HepG2 (cell line): ENCODE measurements around the gene SP6. TPM values are rescaled to one million over a fixed set of nuclear protein-coding genes. Genes with fewer than 3 reads are reported as not detected.

Experiments used
- ATAC-seq: fragments of 200-7000 bp; cut with Tn5 transposase; 3 replicates; pipeline ENCODE4 v1.9.1; 2020; ENCODE audit warnings: mild to moderate bottlenecking, moderate library complexity
- BruUV-seq: library from RNA; stranded (reverse); fragments of 400-500 nt; replicated peaks from 2 replicates; lab custom pipeline; 2021; lab: Mats Ljungman, UMichigan
- CTCF ChIA-PET: fragments of 300-600 bp; formaldehyde crosslinking; extraction: SDS; loops from one replicate; lab custom pipeline; 2021; ENCODE audit warnings: low total read pairs, inconsistent platforms, low intra/inter-chr PET ratio; lab: Yijun Ruan, JAX
- POLR2A ChIA-PET: fragments of 350-600 bp; sonication (Branson Sonifier 250); formaldehyde crosslinking; loops from one replicate; lab custom pipeline; 2020; ENCODE audit warnings: antibody characterized with exemption, inconsistent platforms; lab: Yijun Ruan, JAX
- DNase-seq: peaks from one replicate; pipeline ENCODE4 v3.0.0-alpha.2; 2015; ENCODE audit warnings: low spot score
- FAIRE-seq: peaks from 3 replicates; lab custom pipeline; 2011; peaks lifted over from hg19 to GRCh38; lab: Jason Lieb, UNC
- H2AFZ ChIP-seq: one replicate; pipeline ENCODE4 v1.6.1; 2011; ENCODE audit warnings: low read length, inconsistent platforms
- H3K27ac ChIP-seq: fragments of 300-600 bp; 3 replicates; pipeline ENCODE4 v1.8.0; 2011; ENCODE audit warnings: mixed run types, mild to moderate bottlenecking, mixed read lengths, low read length, inconsistent platforms; ENCODE audit not compliant: insufficient read depth; ENCODE audit errors: extremely low read length
- H3K27me3 ChIP-seq, 2 experiments: fragments of 200-600 bp in 1 of 2; 2 replicates in 1 of 2; 3 replicates in 1 of 2; pipeline versions ENCODE4 v1.6.0 to v1.8.0; 2011; ENCODE audit warnings: low read length in 2 of 2, mild to moderate bottlenecking in 2 of 2, moderate library complexity in 2 of 2, inconsistent platforms in 1 of 2; ENCODE audit not compliant: insufficient read depth in 2 of 2, control insufficient read depth in 1 of 2
- H3K36me3 ChIP-seq, 2 experiments: fragments of 200-600 bp in 1 of 2; replicated peaks in 1 of 2; 2 replicates in 1 of 2; 3 replicates in 1 of 2; pipeline versions ENCODE4 v1.5.1 to v1.8.0; 2011; ENCODE audit warnings: low read length in 2 of 2, inconsistent platforms in 1 of 2; ENCODE audit not compliant: insufficient read depth in 2 of 2, control insufficient read depth in 1 of 2
- H3K4me1 ChIP-seq: 2 replicates; pipeline ENCODE4 v1.5.1; 2012; ENCODE audit warnings: low read length, inconsistent platforms; ENCODE audit not compliant: insufficient read depth
- H3K4me2 ChIP-seq: 2 replicates; pipeline ENCODE4 v1.6.0; 2011; ENCODE audit warnings: low read depth, low read length, inconsistent platforms
- H3K4me3 ChIP-seq, 3 experiments: fragments of 200-600 bp in 1 of 3; sonication (generic), shearing (Covaris generic) in 1 of 3; replicated peaks in 1 of 3; 2 replicates each; pipeline ENCODE4 v1.5.1; 2011 to 2016; ENCODE audit warnings: low read length in 3 of 3, inconsistent platforms in 2 of 3, low read depth in 2 of 3, mild to moderate bottlenecking in 2 of 3, control low read depth in 1 of 3, mixed read lengths in 1 of 3; ENCODE audit not compliant: insufficient read depth in 1 of 3
- H3K79me2 ChIP-seq: one replicate; pipeline ENCODE4 v1.6.1; 2011; ENCODE audit warnings: low read length, inconsistent platforms; ENCODE audit not compliant: insufficient read depth
- H3K9ac ChIP-seq: 2 replicates; pipeline ENCODE4 v1.6.0; 2011; ENCODE audit warnings: mild to moderate bottlenecking, low read depth, low read length, inconsistent platforms; ENCODE audit not compliant: insufficient read depth
- H3K9me3 ChIP-seq: 2 replicates; pipeline ENCODE4 v1.5.1; 2012; ENCODE audit warnings: mild to moderate bottlenecking, low read length
- H4K20me1 ChIP-seq: 2 replicates; pipeline ENCODE4 v1.6.0; 2011; ENCODE audit warnings: inconsistent platforms, mild to moderate bottlenecking, low read length, moderate library complexity; ENCODE audit not compliant: insufficient read depth
- BRF2 ChIP-seq: sonication (generic); formaldehyde crosslinking; IDR thresholded peaks from 2 replicates; pipeline ENCODE4 v1.8.1; 2022; ENCODE audit warnings: mild to moderate bottlenecking, missing genetic modification reagents
- HIVEP1 ChIP-seq: sonication (generic); formaldehyde crosslinking; IDR thresholded peaks from 2 replicates; pipeline ENCODE4 v1.4.0; 2020; ENCODE audit warnings: mild to moderate bottlenecking, missing genetic modification reagents
- SNAI1 ChIP-seq: sonication (generic); formaldehyde crosslinking; IDR thresholded peaks from 2 replicates; pipeline ENCODE4 v1.5.0; 2020; ENCODE audit warnings: mild to moderate bottlenecking, missing genetic modification reagents, borderline replicate concordance
- TCF12 ChIP-seq, 2 experiments: fragments of 450-650 bp in 1 of 2; sonication (generic) in 1 of 2; formaldehyde crosslinking in 1 of 2; IDR thresholded peaks; 2 replicates each; pipeline versions ENCODE4 v1.6.1 to v1.8.0; 2017 to 2022; ENCODE audit warnings: antibody characterized with exemption in 1 of 2, mild to moderate bottlenecking in 1 of 2, missing genetic modification reagents in 1 of 2, moderate library complexity in 1 of 2
- ZNF326 ChIP-seq: sonication (generic); formaldehyde crosslinking; IDR thresholded peaks from 2 replicates; pipeline ENCODE4 v1.4.0; 2020; ENCODE audit warnings: missing genetic modification reagents, borderline replicate concordance
- ZNF335 ChIP-seq: sonication (generic); formaldehyde crosslinking; IDR thresholded peaks from 2 replicates; pipeline ENCODE4 v1.4.0; 2020; ENCODE audit warnings: missing genetic modification reagents
- ZNF629 ChIP-seq: sonication (generic); formaldehyde crosslinking; conservative IDR thresholded peaks from 2 replicates; pipeline ENCODE4 v1.5.0; 2020; ENCODE audit warnings: missing genetic modification reagents
- ZNF670 ChIP-seq: sonication (generic); formaldehyde crosslinking; IDR thresholded peaks from 2 replicates; pipeline ENCODE4 v1.8.0; 2022; ENCODE audit warnings: mild to moderate bottlenecking, missing genetic modification reagents, borderline replicate concordance
- WGBS: methylation state at CpG from one replicate; pipeline ENCODE4 v1.1.6; 2017; ENCODE audit warnings: low lambda C conversion rate; 5-methylcytosine and 5-hydroxymethylcytosine counted together
- in situ Hi-C: cut with HindIII; loops from 2 replicates; pipeline ENCODE4 v1.10.0; 2017; ENCODE audit warnings: low pct_unique_long_range_greater_than_20kb; ENCODE audit not compliant: extremely low pct_ligation_motif_present
- intact Hi-C: fragments of 100-400 bp; cut with micrococcal nuclease; formaldehyde crosslinking; loops from one replicate; pipeline ENCODE4 v1.10.0; 2022; ENCODE audit not compliant: unreplicated experiment
- polyA plus RNA-seq, 8 experiments: library from polyadenylated mRNA; depleted of rRNA in 3 of 8; stranded (reverse) in 7 of 8; unstranded in 1 of 8; fragments of >200 nt; fragmentation: Illumina TruSeq in 4 of 8; extraction: Trizol in 4 of 8; gene quantifications; 2 replicates each; pipeline versions ENCODE4 v1.2.1 to v1.2.3, GENCODE V29; 2011 to 2016; ENCODE audit warnings: low read depth in 4 of 8, missing spikeins in 1 of 8, mixed read lengths in 1 of 8; ENCODE audit not compliant: insufficient read depth in 1 of 8
- total RNA-seq, 5 experiments: library from RNA; depleted of rRNA; stranded (reverse); fragments of >200 nt; fragmentation: Illumina TruSeq; extraction: Trizol; gene quantifications; 2 replicates each; pipeline ENCODE4 v1.2.3, GENCODE V29; 2016; ENCODE audit warnings: low read depth in 1 of 5

Gene SP6
- total and polyA plus RNA-seq, 2 of the 13 experiments (the other 11 are each of a cell fraction or from before 2014, with no cell fraction given) = 0.07 TPM

GRCh38 chr17:47834756-47835155 lies 16.2 kb downstream of the SP6 start:
- no peak overlapping the region for H2AFZ ChIP-seq
- CTCF ChIA-PET = no interaction called here
- no peak overlapping the region for H3K4me3 ChIP-seq
- H3K36me3 ChIP-seq = no peaks in the 10 kb centered on the region; a peak in 2 of 5 replicates
- in situ Hi-C loops (no loop called here), intact Hi-C loops (no loop called here)
- ATAC-seq = no peak
- TF ChIP-seq ZNF326 (CRISPR knock-in tag) (no peak), ZNF670 (CRISPR knock-in tag) (no peak), BRF2 (CRISPR knock-in tag) (no peak)
- 86% methylated on average over 5 of the region's 5 CpGs for WGBS
- no peak overlapping the region for H3K27ac ChIP-seq
- H3K9me3 ChIP-seq = no peaks in the 10 kb centered on the region
- DNase-seq = no peak
- H3K9ac ChIP-seq = no peak overlapping the region
- H3K4me1 ChIP-seq = peaks cover 46% of the 10 kb centered on the region
- no peak for FAIRE-seq
- H3K4me2 ChIP-seq = no peak overlapping the region
- H3K27me3 ChIP-seq = peaks cover 0 to 5% of the 10 kb centered on the region in 2 experiments; a peak in 1 of 5 replicates
- H4K20me1 ChIP-seq = no peaks in the 10 kb centered on the region
- BruUV-seq = no TSS peak
- POLR2A ChIA-PET = no interaction called here
- H3K79me2 ChIP-seq = peaks cover 15% of the 10 kb centered on the region

DNA sequence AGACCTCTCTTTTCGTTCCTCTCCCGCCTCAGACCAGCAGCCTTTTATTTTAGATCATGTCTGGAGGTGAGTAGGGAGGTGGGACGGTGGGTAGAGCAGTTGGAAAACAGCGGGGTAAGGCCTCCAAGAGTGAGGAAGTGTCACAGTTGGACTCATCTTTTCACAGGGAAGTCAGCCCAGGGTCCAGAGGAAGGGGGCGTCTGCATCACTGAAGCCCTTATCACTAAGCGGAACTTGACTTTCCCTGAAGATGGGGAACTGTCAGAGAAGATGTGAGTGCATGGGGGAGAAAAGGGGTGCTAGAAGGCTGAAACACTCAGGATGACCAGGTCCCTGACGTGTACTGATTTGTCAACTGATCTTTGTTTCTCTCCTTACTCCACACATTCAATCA lies 19.0 kb downstream of the SP6 start:
- 21% methylated on average over 7 of the region's 7 CpGs for WGBS
- Histone ChIP-seq H3K9ac (peak overlapping the region; percentile 86), H4K20me1 (no peaks in the 10 kb centered on the region), H3K36me3 (peaks cover 9 to 17% of the 10 kb centered on the region in 2 experiments; a peak in 4 of 5 replicates), H3K27me3 (peaks cover 0 to 5% of the 10 kb centered on the region in 2 experiments; a peak in 1 of 5 replicates), H3K4me3 (peak overlapping the region; percentile 81 to 97 (median 82)), H3K9me3 (no peaks in the 10 kb centered on the region), H3K4me2 (peak overlapping the region; percentile 99), H3K27ac (no peak overlapping the region), H3K79me2 (peaks cover 20% of the 10 kb centered on the region), H3K4me1 (peaks cover 23% of the 10 kb centered on the region), H2AFZ (no peak overlapping the region)
- BruUV-seq = no TSS peak
- ChIA-PET POLR2A (interaction anchor here (0.5 to 1.8 kb wide), 27 partner anchors 9 to 303 kb away, joined by 3 to 58 read pairs (median 4); partner anchors contain the start of genes CDK5RAP3, KPNB1, NFE2L1 and OSBPL7), CTCF (no interaction called here)
- FAIRE-seq = no peak
- intact Hi-C loops (no loop called here), in situ Hi-C loops (no loop called here)
- ATAC-seq = peak; percentile 19
- TF ChIP-seq ZNF629 (CRISPR knock-in tag) = no peak
- TF ChIP-seq HIVEP1 (CRISPR knock-in tag) = 0 out of 2 replicates have a peak, but pooled peaks have one; percentile 19
- 0 out of 2 replicates have a peak, but pooled peaks have one; percentile 1 for TF ChIP-seq SNAI1
- TF ChIP-seq ZNF335 (CRISPR knock-in tag) = no peak
- TF ChIP-seq TCF12 (IDR thresholded peaks at IDR 0.05) = no peak
- TF ChIP-seq TCF12 (CRISPR knock-in tag; IDR thresholded peaks at IDR 0.05) = 0 out of 2 replicates have a peak, but pooled peaks have one; percentile 16
- DNase-seq = no peak
